Jurkat, Clone E6-1 (cell line): ENCODE data around the gene SLC28A1.
A peak's percentile ranks its signal among the peaks of the same experiment; 100 is the strongest.
"Not testable (repeated sequence)": the region's sequence is repeated elsewhere in the genome, so short reads cannot be mapped to it uniquely, and the experiment has no call there.

Experiments used
- DNase-seq: peaks from one replicate; pipeline ENCODE4 v3.0.0-alpha.2; 2011; ENCODE audit warnings: low read depth, low spot score
- H3K4me3 ChIP-seq: 2 replicates; pipeline ENCODE4 v1.5.1; 2011; ENCODE audit warnings: mild to moderate bottlenecking, low read length, control low read depth, moderate library complexity

SLC28A1 gene

GRCh38 chr15:84924821-84925569 is 40.5 kb downstream of the SLC28A1 start:
- not testable (repeated sequence) for H3K4me3 ChIP-seq, DNase-seq

- no peak for DNase-seq
- no peak overlapping the region for H3K4me3 ChIP-seq
Observed at GRCh38 chr15:84925906-84926305, 41.4 kb downstream of the SLC28A1 start.

GRCh38 chr15:84926491-84927230 is 42.2 kb downstream of the SLC28A1 start:
- H3K4me3 ChIP-seq: no peak overlapping the region
- DNase-seq: no peak

- H3K4me3 ChIP-seq: no peak overlapping the region
- DNase-seq: no peak
Observed at GRCh38 chr15:84928843-84929168, 44.3 kb downstream of the SLC28A1 start.

GRCh38 chr15:84929795-84930603 is 45.5 kb downstream of the SLC28A1 start:
- no peak overlapping the region for H3K4me3 ChIP-seq
- DNase-seq: no peak

- DNase-seq: no peak
- H3K4me3 ChIP-seq: no peak overlapping the region
Observed at GRCh38 chr15:84934942-84935729, 50.7 kb downstream of the SLC28A1 start.

- no peak overlapping the region for H3K4me3 ChIP-seq
- DNase-seq: peak; percentile 44
Observed at GRCh38 chr15:84937144-84937543, 52.7 kb downstream of the SLC28A1 start.

GRCh38 chr15:84938726-84939125 is 54.3 kb downstream of the SLC28A1 start:
- H3K4me3 ChIP-seq: no peak overlapping the region
- DNase-seq: no peak

GRCh38 chr15:84940399-84940798 is 55.9 kb downstream of the SLC28A1 start:
- no peak for DNase-seq

GRCh38 chr15:84942456-84942855 is 58.0 kb downstream of the SLC28A1 start:
- no peak for DNase-seq

More at GRCh38 chr15:84940399-84940798, 55.9 kb downstream of the SLC28A1 start:
- no peak overlapping the region for H3K4me3 ChIP-seq

GRCh38 chr15:84944311-84944710 is 59.8 kb downstream of the SLC28A1 start:
- H3K4me3 ChIP-seq: no peak overlapping the region
- no peak for DNase-seq

More at GRCh38 chr15:84942456-84942855, 58.0 kb downstream of the SLC28A1 start:
- no peak overlapping the region for H3K4me3 ChIP-seq

- DNase-seq: no peak
- H3K4me3 ChIP-seq: no peak overlapping the region
Observed at GRCh38 chr15:84944861-84945260, 60.4 kb downstream of the SLC28A1 start.

GRCh38 chr15:84946772-84947489 is 62.5 kb downstream of the SLC28A1 start:
- DNase-seq: no peak
- no peak overlapping the region for H3K4me3 ChIP-seq

- H3K4me3 ChIP-seq: no peak overlapping the region
- DNase-seq: no peak
Observed at GRCh38 chr15:84947947-84948830, 63.7 kb downstream of the SLC28A1 start.

- no peak overlapping the region for H3K4me3 ChIP-seq
- no peak for DNase-seq
Observed at GRCh38 chr15:84949043-84949442, 64.6 kb downstream of the SLC28A1 start.

GRCh38 chr15:84949845-84950569 is 65.5 kb downstream of the SLC28A1 start:
- no peak overlapping the region for H3K4me3 ChIP-seq
- DNase-seq: no peak

GRCh38 chr15:84950570-84951111 is 66.2 kb downstream of the SLC28A1 start:
- DNase-seq: no peak
- H3K4me3 ChIP-seq: no peak overlapping the region
